HuH-7 (cell line): Measurements from ENCODE around the gene AQP12B.

Experiments used
- DNase-seq: peaks from one replicate; pipeline ENCODE4 v3.0.0; 2011; ENCODE audit warnings: low spot score

AQP12B gene

DNA sequence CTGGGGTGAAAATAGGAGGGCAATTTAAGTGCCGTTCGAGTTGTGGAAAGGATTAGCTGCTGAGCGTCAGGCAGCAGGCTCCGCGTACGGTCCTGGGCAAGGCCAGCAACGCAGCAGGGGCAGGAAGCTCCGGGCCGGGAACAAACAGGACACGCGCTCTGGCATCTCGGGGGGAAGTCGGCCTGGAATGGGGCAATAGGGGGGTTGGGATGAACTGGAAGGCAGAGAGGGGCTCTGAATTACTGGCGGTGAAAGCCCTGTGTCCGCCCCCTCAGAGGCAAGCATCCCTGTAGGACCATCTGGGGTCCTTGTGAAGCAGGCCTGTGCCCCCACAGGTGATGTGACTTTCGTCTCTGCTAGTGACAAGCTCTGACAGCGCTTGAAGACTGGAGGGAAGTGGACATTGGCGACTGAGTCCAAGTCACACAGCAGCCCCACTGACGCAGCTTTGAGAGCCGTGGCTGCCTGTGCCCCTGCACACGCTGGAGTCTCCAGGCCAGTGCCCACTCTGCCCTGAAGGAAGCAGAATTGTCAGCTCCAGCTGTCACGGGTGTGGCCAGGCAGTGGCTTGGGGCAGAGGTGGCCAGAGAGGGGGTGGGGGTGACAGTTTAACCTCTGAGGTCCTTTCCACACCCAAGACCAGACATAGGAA is 35.1 kb downstream of the AQP12B start:
- no peak for DNase-seq

DNA sequence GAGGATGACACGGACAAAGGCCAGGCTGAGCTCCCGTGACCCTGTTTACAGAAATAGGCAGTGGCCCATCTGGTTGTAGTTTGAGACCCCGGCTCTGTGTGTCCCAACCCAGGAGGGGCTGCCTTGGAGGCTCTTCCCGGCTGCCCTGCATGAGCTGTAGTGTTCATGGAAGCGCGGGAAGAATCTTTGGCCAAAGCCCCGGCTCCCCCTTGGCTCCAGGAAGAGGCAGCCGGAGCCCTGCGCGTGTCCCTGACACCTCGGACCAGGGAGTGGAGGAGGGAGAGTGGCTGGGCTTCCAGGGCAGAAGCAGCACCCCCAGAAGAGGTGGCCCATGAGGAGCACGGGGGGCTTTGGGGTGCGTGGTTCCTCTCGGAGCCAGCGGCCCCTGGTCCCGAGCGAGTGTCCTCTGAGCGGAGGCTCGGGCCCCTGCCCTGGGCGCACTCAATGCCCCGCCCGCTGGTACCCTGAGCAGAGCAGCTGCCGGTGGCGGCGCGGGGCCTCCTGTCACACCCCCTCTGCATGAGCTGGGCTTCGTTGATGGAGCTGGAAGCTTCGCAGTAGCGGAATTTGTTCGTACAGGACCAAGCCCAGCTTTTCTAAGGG is 35.7 kb downstream of the AQP12B start:
- DNase-seq = no peak

DNA sequence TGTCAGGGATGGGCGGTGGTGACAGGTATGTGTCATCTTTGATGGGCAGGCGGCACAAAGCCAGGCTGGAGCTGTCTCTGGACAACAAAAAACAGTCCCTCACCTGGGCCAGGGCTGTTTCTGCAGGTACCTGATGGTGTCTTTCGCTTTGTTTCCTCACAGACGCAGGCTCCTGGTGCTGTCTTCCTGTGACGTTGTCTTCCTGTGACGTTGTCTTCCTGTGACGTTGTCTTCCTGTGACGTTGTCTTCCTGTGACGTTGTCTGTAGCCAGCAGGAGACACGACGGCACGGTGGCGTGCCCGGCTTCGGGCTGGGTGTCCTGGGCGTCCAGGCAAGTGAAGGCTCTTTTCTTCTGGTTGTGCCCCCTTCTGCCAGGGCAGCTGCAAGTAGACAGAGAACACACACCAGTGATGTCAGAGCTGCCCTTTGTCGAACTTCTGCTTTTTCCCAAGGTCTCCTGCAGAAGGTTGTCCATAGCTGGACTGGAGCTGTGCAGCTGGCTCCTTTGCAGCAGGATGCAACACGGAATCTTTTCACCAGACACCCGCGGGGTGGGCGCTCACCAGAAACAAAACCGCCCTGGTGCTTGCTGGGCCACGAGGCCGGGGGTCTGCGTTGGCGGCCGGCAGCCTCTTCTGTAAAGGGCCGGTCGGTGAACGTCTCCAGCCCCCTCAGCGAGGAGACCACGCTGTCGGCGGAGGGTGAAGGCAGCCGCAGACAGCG is 36.3 kb downstream of the AQP12B start:
- no peak for DNase-seq

DNA sequence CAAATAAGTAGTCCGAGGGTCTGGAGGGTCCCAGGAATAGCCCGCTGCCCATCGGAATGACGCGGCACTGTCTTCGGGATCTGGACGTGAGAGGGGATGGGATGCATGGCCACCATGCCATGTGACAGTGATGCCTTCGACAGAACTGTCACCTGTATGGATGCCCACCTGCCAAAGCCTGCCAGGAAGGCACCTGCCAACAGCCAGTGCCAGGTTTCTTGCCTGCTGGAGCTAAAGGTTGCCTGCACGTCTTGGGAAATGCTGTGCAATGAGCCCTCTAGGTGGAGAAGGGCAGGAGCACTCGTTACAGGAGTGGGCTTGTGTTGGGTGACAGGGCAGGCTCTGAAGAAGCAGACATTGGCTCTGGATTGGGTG is 36.9 kb downstream of the AQP12B start:
- no peak for DNase-seq

DNA sequence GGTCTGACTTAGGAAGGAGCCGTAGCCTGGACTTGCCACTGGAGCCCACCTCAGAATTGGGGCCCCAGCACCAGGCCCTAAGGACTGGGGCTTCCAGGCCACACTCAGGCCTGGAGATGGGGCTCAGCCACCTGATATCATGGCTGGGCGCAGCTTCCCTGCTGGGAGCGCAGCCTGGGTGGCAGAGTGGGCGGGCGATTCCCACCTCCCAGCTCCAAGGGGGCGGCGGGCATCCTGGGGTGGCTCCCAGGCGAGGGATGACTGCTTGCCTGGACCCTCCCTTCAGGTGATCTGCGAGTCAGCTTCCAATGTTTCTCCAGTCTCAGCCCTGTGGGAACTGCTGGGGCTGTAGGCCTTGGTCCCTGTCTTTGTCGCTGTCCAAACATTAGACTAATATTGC is 37.3 kb downstream of the AQP12B start:
- no peak for DNase-seq

DNA sequence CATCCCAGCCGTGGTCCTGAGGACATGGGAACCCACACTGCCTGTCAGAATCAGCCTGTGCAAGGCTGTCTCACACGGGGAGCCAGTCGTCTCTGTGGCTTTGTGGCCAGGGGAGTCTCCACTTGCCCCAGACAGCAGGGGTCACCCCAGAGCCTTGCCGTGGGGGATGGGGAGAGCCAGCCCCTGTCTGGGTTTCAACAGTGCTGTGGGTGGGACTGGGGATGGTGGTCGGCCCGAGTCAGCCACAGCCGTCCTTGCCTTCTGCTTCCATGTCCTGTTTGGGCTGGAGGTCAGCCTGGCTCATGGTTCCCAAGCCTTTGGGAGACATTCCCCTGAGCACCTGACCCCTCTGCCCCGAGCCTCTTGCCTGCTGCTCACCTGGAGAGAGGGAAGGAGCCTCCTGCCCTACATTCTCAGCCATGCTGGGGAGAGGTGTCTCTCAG is 37.8 kb downstream of the AQP12B start:
- DNase-seq = no peak

DNA sequence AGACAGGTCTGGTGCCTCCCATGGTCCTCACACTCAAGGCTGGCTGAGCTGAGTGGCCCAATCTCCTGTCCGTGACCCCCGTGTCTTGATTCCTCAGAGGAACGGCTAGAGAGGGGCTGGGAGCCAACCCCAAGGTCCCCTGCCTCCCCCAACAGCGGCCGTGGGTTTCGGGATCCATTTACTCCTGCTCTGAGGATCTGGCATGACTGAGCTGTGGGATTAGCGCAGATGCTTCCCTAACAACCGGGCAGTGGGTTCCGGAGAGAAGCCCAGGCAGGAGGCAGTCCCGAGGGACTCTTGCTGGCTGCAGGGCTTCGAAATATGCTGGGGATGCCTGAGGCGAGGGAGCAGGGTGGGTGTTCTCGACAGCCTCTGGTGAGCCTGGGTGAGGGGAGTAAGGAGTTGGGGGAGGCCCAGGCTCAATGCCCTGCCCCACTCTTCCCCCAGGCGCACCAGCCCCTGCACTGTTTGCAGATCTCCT is 38.5 kb downstream of the AQP12B start:
- DNase-seq = no peak

DNA sequence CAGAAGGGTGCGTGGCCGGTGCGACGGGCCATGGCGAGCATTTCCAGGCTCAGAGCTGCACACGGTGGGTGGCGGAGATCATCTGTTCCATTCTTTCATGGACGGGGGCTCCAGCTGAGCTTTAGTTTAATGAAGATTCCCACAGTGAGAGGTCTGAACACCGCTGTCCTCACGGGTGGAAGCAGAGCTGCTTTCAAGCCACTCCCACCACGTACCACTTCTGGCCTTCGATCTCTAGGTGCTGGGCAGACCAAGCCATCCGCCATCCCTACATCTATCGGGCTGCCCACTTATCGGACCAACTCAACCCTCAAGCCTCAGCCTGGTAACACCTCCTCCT is 38.9 kb downstream of the AQP12B start:
- no peak for DNase-seq

DNA sequence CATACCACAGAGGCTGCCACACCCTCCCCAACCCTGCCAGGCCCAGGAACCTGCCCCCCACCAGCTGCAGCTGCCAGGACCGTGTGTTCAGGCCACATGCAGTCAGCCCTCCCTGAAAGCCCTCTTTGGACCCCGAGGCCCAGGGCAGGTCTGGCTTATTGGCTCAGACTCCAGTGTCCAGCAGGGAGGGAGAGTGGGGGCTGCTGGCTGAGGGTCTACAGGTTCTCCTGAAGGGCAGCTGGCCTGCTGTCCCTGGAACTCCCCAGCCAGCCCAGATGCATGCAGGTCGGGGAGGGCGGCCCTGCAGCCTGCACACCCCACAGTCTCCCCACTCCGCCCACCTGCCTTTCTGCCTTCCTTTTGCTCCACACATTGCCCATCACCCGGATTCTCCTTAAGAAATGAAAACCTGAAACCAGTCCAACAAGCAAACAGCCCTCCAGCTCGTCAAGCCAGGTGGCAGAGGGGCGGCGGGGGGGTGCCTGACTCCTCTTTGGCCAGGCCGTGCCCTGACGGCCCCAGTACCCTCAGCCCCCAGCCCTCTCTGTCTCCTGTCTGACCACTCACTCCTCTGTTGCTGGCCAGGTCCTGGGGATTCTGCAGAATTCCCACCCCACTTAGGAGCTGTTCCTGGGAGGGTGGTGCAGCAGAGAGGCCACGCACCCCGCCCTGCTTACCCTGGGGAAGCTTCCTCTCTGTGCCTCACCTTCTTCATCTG is 39.4 kb downstream of the AQP12B start:
- DNase-seq = no peak

DNA sequence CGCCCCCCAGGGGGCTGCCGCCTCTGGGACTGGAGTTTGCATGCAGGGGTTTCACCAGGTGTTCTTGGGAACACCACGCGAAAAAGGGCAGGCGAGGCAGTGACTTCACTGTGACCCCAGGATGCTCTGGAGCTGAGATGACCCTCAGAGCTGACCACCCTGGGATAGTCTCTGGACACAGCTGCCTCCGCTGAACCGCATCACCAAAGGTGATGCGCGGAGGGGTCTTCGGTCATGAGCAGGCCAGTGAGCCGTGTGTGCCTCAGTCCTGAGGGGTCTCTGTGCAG is 39.9 kb downstream of the AQP12B start:
- no peak for DNase-seq

DNA sequence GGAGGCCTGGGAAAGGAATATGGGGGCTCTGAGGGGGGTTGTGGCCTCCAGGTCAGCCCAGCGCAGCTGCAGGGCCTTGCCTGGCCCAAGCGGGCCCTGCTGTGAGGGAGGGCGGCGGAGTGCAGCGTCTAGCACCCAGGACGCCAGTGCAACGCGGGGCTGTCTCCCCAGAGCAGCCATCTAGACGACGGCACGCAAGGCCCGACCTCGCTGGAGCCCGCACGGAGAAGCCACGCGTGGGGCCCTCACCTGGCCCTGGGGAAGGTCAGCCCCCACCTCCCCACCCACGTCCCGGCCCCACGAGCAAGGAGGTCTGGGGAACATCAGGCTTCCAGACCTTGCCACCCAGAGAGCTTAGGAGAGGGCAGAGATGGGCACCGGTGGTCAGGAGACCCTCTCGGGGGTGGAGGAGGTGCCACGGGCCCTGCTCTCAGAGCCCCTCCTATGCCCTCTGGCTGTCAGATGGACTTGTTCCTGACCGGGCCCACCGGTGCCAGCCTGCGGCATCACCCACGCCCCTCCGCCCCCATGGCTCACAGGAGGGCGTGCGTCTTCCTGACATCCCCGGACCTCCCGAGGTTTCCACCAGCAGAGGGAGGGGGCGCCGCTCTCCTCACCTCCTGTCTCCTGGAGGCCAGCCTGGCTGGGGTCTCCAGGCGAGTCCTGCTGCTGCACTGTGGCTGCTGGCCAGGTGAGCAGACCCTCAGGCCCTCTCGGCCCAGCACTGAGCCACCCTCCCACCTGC is 40.5 kb downstream of the AQP12B start:
- DNase-seq = no peak

DNA sequence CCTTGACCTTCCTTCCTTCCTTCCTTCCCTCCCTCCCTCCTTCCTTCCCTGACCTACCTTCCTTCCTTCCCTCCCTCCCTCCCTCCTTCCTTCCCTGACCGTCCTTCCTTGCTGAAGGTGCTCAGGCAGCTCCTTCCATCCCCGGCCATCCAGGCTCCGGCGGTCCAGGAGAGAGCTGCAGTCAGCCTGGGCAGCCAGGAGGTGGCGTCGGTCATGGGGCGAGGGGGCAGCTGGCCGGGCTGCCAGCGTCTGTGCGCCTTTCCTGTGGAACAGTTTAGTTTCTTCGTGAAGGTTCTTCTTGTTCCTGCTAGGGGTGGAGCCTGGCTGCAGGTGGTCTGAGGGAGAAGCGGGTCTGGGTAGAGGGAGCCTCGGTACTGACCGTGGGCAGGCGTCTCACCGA is 41.7 kb downstream of the AQP12B start:
- DNase-seq = peak; percentile 87

DNA sequence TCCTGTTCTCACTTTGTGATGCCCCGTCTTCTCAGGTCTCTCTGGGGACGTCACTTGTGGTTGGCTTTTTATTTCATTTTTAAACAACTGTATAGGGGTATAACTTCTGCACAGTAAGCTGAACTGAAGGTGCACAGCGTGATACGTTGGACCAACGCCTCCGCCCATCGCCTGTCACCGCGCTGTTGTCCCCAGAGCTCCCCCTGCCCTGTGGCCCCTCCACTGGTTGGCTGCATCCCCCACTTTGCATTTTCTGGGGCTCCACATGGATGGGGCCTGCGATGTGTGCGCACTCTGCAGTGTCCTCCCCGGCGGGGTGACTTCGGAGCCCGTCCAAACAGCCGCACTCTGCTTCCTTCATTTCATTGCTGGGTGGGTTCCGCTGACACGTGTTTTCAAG is 43.1 kb downstream of the AQP12B start:
- no peak for DNase-seq

DNA sequence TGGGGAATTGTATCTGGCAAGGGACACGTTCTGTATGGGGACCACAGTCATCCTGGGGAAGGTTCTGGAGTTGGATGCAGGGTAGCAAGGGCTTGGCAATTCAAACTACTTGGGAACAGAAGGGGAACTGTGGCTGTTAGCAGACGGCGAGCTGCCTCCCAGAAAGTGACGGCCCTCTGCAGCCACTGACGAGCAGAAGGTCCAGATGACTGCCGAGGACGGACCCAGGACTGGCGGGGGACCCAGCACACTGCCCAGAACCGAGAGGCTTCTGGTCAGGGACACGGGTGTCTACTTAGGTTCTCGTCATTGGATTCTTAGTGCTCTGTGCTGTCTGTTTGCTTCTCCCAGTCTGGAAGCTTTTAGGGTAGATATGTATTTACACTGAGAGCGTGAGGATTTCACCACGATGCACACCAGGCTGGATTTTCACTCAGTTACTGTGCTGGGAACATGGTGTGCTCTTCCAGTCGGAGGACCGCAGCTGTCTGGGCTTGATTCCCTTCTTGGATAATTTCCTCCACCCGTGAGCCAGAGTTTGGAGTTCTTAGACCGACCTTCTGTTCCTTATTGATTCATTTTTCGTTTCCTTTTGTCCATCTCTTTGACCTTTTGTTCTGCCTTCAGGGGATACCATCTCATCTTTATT is 44.0 kb downstream of the AQP12B start:
- no peak for DNase-seq

DNA sequence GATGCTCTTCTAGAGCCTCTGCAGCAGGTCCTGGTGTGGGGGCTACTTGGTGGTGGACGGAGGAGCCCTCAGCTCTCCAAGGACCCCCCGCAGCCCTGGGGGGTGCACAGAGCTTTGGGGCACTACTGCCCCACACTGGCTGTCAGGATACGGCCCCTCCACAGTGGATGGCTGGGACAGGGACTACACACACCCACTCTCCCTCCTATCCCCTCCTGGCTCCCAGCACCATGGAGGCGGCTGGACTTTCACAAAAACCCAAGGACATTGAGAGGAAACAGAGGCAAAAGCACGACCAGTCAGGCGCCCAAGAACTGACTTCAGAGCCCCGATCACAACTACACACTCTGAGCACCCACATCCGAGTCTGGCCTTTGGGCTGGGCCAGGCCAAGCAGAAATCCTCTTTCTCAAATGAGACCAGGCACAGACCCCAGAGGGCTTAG is 44.8 kb downstream of the AQP12B start:
- DNase-seq = no peak

DNA sequence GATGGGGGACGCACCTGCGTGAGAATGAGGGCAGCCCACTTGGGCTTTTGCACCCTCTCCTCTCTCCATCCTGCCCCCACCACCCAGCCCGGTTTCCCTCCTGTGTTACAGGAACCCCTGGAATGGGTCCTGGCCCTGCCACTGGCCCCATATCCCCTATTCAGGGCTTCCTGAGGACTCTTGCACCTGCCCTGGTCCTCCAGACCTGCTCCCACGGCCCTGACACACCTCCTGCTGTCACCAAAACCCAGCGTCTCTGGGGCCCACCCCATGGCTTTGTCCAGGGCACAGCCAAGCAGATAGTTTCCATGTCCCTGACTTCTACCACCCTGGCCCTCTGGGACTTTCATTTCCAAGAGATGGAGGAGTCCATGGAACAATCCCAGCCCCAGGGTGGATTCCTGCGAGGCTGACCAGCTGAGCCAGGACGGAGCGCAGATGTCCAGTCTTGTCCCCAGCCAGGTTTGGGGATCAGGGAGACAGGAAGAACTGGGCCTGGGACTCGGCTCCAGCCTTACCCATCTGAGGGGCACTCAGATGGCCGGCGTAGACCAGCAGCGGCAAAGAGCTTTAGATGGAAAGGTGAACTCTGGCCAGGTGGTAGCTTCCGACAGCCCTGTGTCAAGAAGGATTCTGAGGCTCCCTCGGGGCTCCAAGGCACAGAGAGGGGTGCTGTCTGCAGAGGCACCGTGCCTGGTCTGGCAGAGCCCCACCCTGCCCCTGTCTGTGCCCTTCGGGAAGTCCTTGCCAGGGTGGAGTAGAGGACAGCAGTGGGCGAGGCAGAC is 45.4 kb downstream of the AQP12B start:
- no peak for DNase-seq

DNA sequence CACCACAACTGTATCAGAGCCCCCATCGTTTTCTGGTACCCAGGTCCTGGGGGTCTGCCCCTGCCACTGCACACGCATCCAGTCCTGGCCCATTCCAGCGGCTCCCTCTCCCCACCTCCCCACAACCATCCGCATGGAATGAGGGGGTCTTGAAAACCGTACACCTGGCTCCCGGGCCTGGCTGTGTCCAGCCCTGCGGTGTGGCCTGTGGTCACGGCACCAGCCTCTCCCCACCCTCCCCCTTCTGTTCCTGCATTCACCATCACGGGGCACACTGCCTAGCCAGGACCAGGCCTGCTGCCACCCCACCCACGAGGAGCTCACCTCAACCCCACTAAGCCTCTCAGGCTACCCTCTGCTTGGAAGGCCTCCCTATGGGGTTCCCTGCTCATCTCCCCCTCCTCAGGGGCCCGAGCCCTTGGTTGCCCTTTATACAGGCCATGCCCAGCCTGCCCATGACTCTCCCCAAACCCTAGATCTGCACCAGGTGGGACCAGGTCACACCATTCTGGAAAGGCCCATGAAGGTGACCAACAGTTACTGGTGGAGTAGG is 46.0 kb downstream of the AQP12B start:
- DNase-seq = no peak

DNA sequence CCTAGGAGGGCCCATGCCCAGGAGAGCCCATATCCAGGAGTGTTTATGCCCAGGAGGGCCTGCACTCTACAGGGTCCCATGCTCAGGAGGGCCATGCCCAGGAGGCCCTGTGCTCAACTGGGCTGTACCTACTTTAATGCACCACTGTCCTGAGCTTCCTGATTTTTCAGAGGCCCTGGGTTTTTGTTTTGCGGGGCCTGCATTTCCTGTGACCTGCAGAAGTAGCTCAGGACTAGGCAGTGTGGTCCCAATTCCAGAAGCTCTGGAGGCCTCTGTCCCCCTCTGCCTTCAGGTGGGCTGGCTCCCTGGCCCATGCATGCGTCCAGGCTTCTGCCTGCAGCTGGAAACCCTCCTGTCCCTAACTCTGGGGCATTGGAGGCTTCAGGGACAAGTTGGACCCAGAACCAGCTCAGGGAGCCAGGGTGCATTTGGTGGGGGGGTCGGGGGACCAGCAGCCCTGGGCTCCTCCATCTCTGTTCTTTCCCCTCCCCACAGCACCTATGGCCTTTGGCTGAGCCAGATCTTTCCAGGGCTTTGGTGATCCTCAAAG is 46.6 kb downstream of the AQP12B start:
- DNase-seq = no peak

DNA sequence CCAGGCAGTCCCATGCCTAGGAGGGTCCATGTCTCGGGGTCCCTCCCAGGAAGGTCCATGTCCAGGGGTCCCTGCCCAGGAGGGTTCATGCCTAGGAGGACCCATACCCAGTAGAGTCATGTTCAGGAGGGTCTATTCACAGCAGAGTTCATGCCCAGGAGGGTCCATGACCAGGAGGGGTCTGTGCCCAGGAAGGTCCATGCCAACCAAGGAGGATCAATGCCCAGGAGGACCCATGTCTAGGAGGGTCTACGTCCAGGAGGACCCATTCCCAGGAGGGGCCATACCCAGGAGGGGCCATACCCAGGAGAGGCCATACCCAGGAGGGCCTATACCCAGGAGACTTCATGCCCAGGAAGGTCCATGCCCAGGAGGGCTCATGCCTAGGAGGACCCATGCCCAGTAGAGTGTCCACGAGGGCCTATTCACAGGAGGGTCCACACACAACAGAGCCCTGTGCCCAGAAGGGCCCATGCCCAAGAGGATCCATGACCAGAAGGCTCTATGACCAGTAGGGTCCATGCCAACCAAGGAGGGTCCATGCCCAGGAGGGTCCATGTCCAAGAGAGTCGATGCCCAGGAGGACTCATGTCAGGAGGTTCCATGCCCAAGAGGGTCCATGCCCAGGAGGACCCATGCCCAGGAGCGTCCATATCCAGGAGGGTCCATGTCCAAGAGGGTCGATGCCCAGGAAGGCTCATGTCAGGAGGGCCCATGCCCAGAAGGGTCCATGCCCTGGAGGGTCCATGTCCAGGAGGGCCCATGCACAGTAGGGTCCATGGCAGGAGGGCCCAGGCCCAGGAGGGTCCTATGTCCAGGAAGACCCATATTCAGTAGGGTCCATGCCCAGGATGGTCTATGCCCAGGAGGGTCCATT is 47.3 kb downstream of the AQP12B start:
- no peak for DNase-seq
